Trophoblast cell (in vitro differentiated cells and primary cell): Measurements from ENCODE around the gene CCDC18. TPM values are rescaled to one million over a fixed set of nuclear protein-coding genes. Genes with fewer than 3 reads are reported as not detected.

Experiments used
- DNase-seq, 2 donors: peaks; one replicate each; pipeline ENCODE4 v3.0.0-alpha.2; 2016
- H2AFZ ChIP-seq: 2 replicates; pipeline ENCODE4 v1.6.1; 2013; ENCODE audit warnings: low read length, moderate library complexity, mild to moderate bottlenecking; ENCODE audit not compliant: insufficient read depth, poor library complexity
- H2AK5ac ChIP-seq: 2 replicates; pipeline ENCODE4 v1.6.1; 2013; ENCODE audit warnings: mild to moderate bottlenecking, low read length
- H2BK120ac ChIP-seq: 2 replicates; pipeline ENCODE4 v1.6.1; 2013; ENCODE audit warnings: low read length, mild to moderate bottlenecking, moderate library complexity; ENCODE audit not compliant: insufficient read depth, poor library complexity
- H2BK12ac ChIP-seq: 2 replicates; pipeline ENCODE4 v1.6.1; 2013; ENCODE audit warnings: mild to moderate bottlenecking, low read length, moderate library complexity
- H2BK5ac ChIP-seq: 2 replicates; pipeline ENCODE4 v1.6.1; 2013; ENCODE audit warnings: low read length, low read depth, moderate library complexity, mild to moderate bottlenecking; ENCODE audit not compliant: poor library complexity
- H3K14ac ChIP-seq: 2 replicates; pipeline ENCODE4 v1.6.1; 2013; ENCODE audit warnings: mild to moderate bottlenecking, low read length
- H3K18ac ChIP-seq: 2 replicates; pipeline ENCODE4 v1.6.1; 2013; ENCODE audit warnings: mild to moderate bottlenecking, low read length
- H3K23ac ChIP-seq: 2 replicates; pipeline ENCODE4 v1.6.1; 2013; ENCODE audit warnings: low read length
- H3K27ac ChIP-seq: 2 replicates; pipeline ENCODE4 v1.5.1; 2013; ENCODE audit warnings: low read depth, mild to moderate bottlenecking, inconsistent platforms, low read length, moderate library complexity
- H3K27me3 ChIP-seq: 2 replicates; pipeline ENCODE4 v1.6.1; 2013; ENCODE audit warnings: inconsistent platforms, mild to moderate bottlenecking, low read length, moderate library complexity; ENCODE audit not compliant: insufficient read depth
- H3K36me3 ChIP-seq, 2 experiments: 1 replicate in 1 of 2; 2 replicates in 1 of 2; pipeline ENCODE4 v1.6.1; 2013; ENCODE audit warnings: low read length in 2 of 2, mild to moderate bottlenecking in 2 of 2, moderate library complexity in 1 of 2; ENCODE audit not compliant: insufficient read depth in 2 of 2, control insufficient read depth in 1 of 2
- H3K4ac ChIP-seq: 2 replicates; pipeline ENCODE4 v1.6.1; 2013; ENCODE audit warnings: low read depth, mild to moderate bottlenecking, low read length, moderate library complexity
- H3K4me1 ChIP-seq, 2 experiments: 1 replicate in 1 of 2; 2 replicates in 1 of 2; pipeline ENCODE4 v1.6.1; 2013; ENCODE audit warnings: low read length in 2 of 2, mild to moderate bottlenecking in 2 of 2, moderate library complexity in 1 of 2; ENCODE audit not compliant: insufficient read depth in 2 of 2, control insufficient read depth in 1 of 2
- H3K4me2 ChIP-seq: 2 replicates; pipeline ENCODE4 v1.6.1; 2013; ENCODE audit warnings: inconsistent platforms, mild to moderate bottlenecking, low read length, moderate library complexity
- H3K4me3 ChIP-seq: 2 replicates; pipeline ENCODE4 v1.5.1; 2013; ENCODE audit warnings: mild to moderate bottlenecking, low read depth, low read length, inconsistent platforms
- H3K79me1 ChIP-seq: one replicate; pipeline ENCODE4 v1.6.1; 2013; ENCODE audit warnings: low read length
- H3K79me2 ChIP-seq: 2 replicates; pipeline ENCODE4 v1.6.1; 2013; ENCODE audit warnings: low read length, mild to moderate bottlenecking; ENCODE audit not compliant: control insufficient read depth, insufficient read depth, poor library complexity
- H3K9ac ChIP-seq: 2 replicates; pipeline ENCODE4 v1.6.1; 2013; ENCODE audit warnings: mild to moderate bottlenecking, low read length
- H3K9me3 ChIP-seq: 2 replicates; pipeline ENCODE4 v1.6.1; 2013; ENCODE audit warnings: low read depth, mild to moderate bottlenecking, control low read depth, inconsistent platforms, low read length; ENCODE audit not compliant: insufficient read depth
- H4K12ac ChIP-seq: 2 replicates; pipeline ENCODE4 v1.6.1; 2013; ENCODE audit warnings: low read depth, mild to moderate bottlenecking, low read length, moderate library complexity
- H4K8ac ChIP-seq: 2 replicates; pipeline ENCODE4 v1.6.1; 2013; ENCODE audit warnings: low read depth, mild to moderate bottlenecking, low read length, moderate library complexity
- H4K91ac ChIP-seq: one replicate; pipeline ENCODE4 v1.6.1; 2013; ENCODE audit warnings: low read depth, mild to moderate bottlenecking, low read length, moderate library complexity
- WGBS: extraction: QIAGEN DNeasy Blood & Tissue Kit; methylation state at CpG from one replicate; pipeline ENCODE4 v1.1.7; 2013; ENCODE audit warnings: missing lambda C conversion rate; ENCODE audit not compliant: insufficient read length, insufficient coverage; ENCODE audit errors: extremely low coverage; 5-methylcytosine and 5-hydroxymethylcytosine counted together
- polyA plus RNA-seq: library from polyadenylated mRNA; stranded (reverse); fragments of 200-250 nt; gene quantifications from 2 replicates; pipeline ENCODE4 v1.2.3, GENCODE V29; 2013

The CCDC18 gene
- 9.9 and 10.8 TPM in 2 replicates for polyA plus RNA-seq

- Histone ChIP-seq H2AFZ (peak within 1 kb of the TSS; percentile 90), H2BK5ac (peak within 1 kb of the TSS; percentile 81), H3K36me3 (peaks cover 0 to 2% of the 10 kb centered on the region in 2 experiments), H3K18ac (peak within 1 kb of the TSS; percentile 72), H2AK5ac (peak within 1 kb of the TSS; percentile 40), H3K9me3 (no peaks in the 10 kb centered on the region), H4K12ac (peak within 1 kb of the TSS; percentile 88), H4K8ac (peak within 1 kb of the TSS; percentile 92), H4K91ac (peak within 1 kb of the TSS; percentile 86), H3K4me3 (peak within 1 kb of the TSS; percentile 96), H3K9ac (peak within 1 kb of the TSS; percentile 91), H3K4ac (peak within 1 kb of the TSS; percentile 54), H3K27me3 (no peaks in the 10 kb centered on the region), H3K14ac (peak within 1 kb of the TSS; percentile 91), H3K79me1 (peaks cover 10% of the 10 kb centered on the region), H3K27ac (peak within 1 kb of the TSS; percentile 92), H2BK120ac (peak within 1 kb of the TSS; percentile 79), H3K79me2 (peaks cover 5% of the 10 kb centered on the region), H3K23ac (no peak within 1 kb of the TSS), H2BK12ac (peak within 1 kb of the TSS; percentile 13), H3K4me2 (peak within 1 kb of the TSS; percentile 84), H3K4me1 (peaks cover 0 to 1% of the 10 kb centered on the region in 2 experiments)
- peak in 1 of 2 donors; percentile 55 for DNase-seq
- WGBS = no CpG with 5 or more reads among the region's 43 CpGs
Observed at GRCh38 chr1:93180723-93181613, at the start of gene CCDC18. Gene CCDC18, plus strand, starts transcription at chr1:93180724. Its CDS starts 2,638 bp downstream, at chr1:93183362.

- Histone ChIP-seq H2BK120ac (no peak overlapping the region), H3K4ac (no peak overlapping the region), H3K36me3 (peaks cover 12 to 18% of the 10 kb centered on the region in 2 experiments), H2AK5ac (no peak overlapping the region), H3K27ac (no peak overlapping the region), H3K79me1 (no peaks in the 10 kb centered on the region), H2BK12ac (no peak overlapping the region), H2BK5ac (no peak overlapping the region), H4K91ac (no peak overlapping the region), H4K8ac (no peak overlapping the region), H3K23ac (no peak overlapping the region), H2AFZ (no peak overlapping the region), H3K79me2 (no peaks in the 10 kb centered on the region), H3K4me3 (no peak overlapping the region), H3K27me3 (no peaks in the 10 kb centered on the region), H3K4me1 (no peaks in the 10 kb centered on the region), H4K12ac (no peak overlapping the region), H3K9me3 (no peaks in the 10 kb centered on the region), H3K4me2 (no peak overlapping the region), H3K9ac (no peak overlapping the region), H3K18ac (no peak overlapping the region), H3K14ac (no peak overlapping the region)
- no peak for DNase-seq
Observed at GRCh38 chr1:93132638-93133037, 47.9 kb upstream of the CCDC18 start.

GRCh38 chr1:93136445-93136844 lies 44.1 kb upstream of the CCDC18 start:
- Histone ChIP-seq H4K91ac (no peak overlapping the region), H3K9ac (no peak overlapping the region), H3K4me1 (no peaks in the 10 kb centered on the region), H2BK120ac (no peak overlapping the region), H2AFZ (no peak overlapping the region), H3K4ac (no peak overlapping the region), H3K79me2 (no peaks in the 10 kb centered on the region), H3K27ac (no peak overlapping the region), H2BK5ac (no peak overlapping the region), H2BK12ac (no peak overlapping the region), H3K14ac (no peak overlapping the region), H3K23ac (no peak overlapping the region), H3K9me3 (no peaks in the 10 kb centered on the region), H3K27me3 (no peaks in the 10 kb centered on the region), H4K8ac (no peak overlapping the region), H2AK5ac (no peak overlapping the region), H3K4me3 (no peak overlapping the region), H3K18ac (no peak overlapping the region), H4K12ac (no peak overlapping the region), H3K79me1 (no peaks in the 10 kb centered on the region), H3K36me3 (peaks cover 15 to 17% of the 10 kb centered on the region in 2 experiments), H3K4me2 (no peak overlapping the region)
- no peak for DNase-seq
- WGBS = no CpG with 5 or more reads among the region's 5 CpGs

- no peaks in the 10 kb centered on the region for H3K79me2 ChIP-seq
- H2AFZ ChIP-seq = no peak overlapping the region
- H3K27ac ChIP-seq = no peak overlapping the region
- no peak overlapping the region for H4K91ac ChIP-seq
- H3K4me2 ChIP-seq = no peak overlapping the region
- H3K79me1 ChIP-seq = no peaks in the 10 kb centered on the region
- peak in 1 of 2 donors; percentile 4 for DNase-seq
- H2AK5ac ChIP-seq = no peak overlapping the region
- H3K9ac ChIP-seq = no peak overlapping the region
- no peak overlapping the region for H3K4ac ChIP-seq
- H3K9me3 ChIP-seq = no peaks in the 10 kb centered on the region
- H3K4me1 ChIP-seq = no peaks in the 10 kb centered on the region
- peaks cover 14 to 15% of the 10 kb centered on the region in 2 experiments for H3K36me3 ChIP-seq
- no peak overlapping the region for H3K4me3 ChIP-seq
- H3K18ac ChIP-seq = no peak overlapping the region
- no peak overlapping the region for H2BK120ac ChIP-seq
- H4K12ac ChIP-seq = no peak overlapping the region
- no peak overlapping the region for H3K14ac ChIP-seq
- H2BK5ac ChIP-seq = no peak overlapping the region
- WGBS = no CpG with 5 or more reads among the region's 3 CpGs
- no peak overlapping the region for H2BK12ac ChIP-seq
- no peak overlapping the region for H4K8ac ChIP-seq
- no peak overlapping the region for H3K23ac ChIP-seq
- H3K27me3 ChIP-seq = no peaks in the 10 kb centered on the region
Observed at GRCh38 chr1:93137604-93138292, 42.8 kb upstream of the CCDC18 start.
